C4-2B (cell line): Measurements from ENCODE around the gene MXD3.

Experiments used
- ZFX ChIP-seq: fragments of 450-650 bp; IDR thresholded peaks from 2 replicates; pipeline ENCODE4 v1.6.1; 2017
- TF ChIP-seq, protein P1 (sequence below): fragments of 450-650 bp; conservative IDR thresholded peaks from 2 replicates; pipeline ENCODE4 v1.5.1; 2017; ENCODE audit warnings: mild to moderate bottlenecking

DNA sequence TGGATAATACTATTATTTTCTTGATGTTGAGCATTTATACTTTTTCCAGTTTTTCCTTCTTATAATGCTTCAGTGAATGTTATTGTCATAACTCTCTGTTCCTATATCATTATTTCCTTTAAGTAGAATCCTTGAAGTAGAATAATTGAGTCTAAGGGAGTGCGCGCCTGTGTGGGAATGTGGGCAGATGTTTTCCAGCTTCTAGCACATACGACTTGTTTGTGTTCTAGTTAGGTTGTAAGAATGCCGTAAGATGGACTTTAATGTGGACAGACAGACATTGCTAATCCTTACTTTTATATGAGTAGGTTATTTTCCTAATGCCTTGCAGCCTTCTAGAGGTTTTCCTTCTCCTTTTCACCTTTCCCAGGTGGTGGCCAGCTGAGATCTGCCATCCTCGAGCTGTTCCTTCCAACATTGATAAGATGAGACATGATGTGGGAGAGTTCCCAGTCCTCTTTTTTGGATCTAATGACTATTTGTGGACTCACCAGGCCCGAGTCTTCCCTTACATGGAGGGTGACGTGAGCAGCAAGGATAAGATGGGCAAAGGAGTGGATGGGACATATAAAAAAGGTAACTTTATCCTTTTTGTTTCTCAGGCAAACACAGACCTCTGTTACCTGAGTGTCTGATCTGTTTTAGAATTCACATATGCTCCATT is 42.3 kb downstream of the MXD3 start:
- TF ChIP-seq, protein P1, sequence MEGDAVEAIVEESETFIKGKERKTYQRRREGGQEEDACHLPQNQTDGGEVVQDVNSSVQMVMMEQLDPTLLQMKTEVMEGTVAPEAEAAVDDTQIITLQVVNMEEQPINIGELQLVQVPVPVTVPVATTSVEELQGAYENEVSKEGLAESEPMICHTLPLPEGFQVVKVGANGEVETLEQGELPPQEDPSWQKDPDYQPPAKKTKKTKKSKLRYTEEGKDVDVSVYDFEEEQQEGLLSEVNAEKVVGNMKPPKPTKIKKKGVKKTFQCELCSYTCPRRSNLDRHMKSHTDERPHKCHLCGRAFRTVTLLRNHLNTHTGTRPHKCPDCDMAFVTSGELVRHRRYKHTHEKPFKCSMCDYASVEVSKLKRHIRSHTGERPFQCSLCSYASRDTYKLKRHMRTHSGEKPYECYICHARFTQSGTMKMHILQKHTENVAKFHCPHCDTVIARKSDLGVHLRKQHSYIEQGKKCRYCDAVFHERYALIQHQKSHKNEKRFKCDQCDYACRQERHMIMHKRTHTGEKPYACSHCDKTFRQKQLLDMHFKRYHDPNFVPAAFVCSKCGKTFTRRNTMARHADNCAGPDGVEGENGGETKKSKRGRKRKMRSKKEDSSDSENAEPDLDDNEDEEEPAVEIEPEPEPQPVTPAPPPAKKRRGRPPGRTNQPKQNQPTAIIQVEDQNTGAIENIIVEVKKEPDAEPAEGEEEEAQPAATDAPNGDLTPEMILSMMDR: no peak
- no peak for TF ChIP-seq ZFX
